DMS79 (cell line): ENCODE data around the gene ADD1.
A peak's percentile ranks its signal among the peaks of the same experiment; 100 is the strongest.

Source experiments
- DNase-seq: peaks from one replicate; lab custom pipeline; 2025; lab: John Stamatoyannopoulos, UW

ADD1 gene

GRCh38 chr4:2835978-2836377 lies 7.7 kb upstream of the ADD1 start:
- no peak for DNase-seq

GRCh38 chr4:2836391-2836859 lies 7.2 kb upstream of the ADD1 start:
- no peak for DNase-seq

GRCh38 chr4:2837110-2837903 lies 6.3 kb upstream of the ADD1 start:
- DNase-seq = no peak

- DNase-seq = no peak
Observed at GRCh38 chr4:2837904-2838496, 5.6 kb upstream of the ADD1 start.

- DNase-seq = no peak
Observed at GRCh38 chr4:2839060-2839459, 4.6 kb upstream of the ADD1 start.

GRCh38 chr4:2842687-2843262 lies 869 bp upstream of the ADD1 start:
- DNase-seq = no peak

GRCh38 chr4:2843941-2844584 lies 419 bp downstream of the ADD1 start:
- DNase-seq = no peak

GRCh38 chr4:2846172-2846571 lies 2.5 kb downstream of the ADD1 start:
- no peak for DNase-seq

GRCh38 chr4:2847302-2847871 lies 3.7 kb downstream of the ADD1 start:
- no peak for DNase-seq

- no peak for DNase-seq
Observed at GRCh38 chr4:2848449-2848848, 4.8 kb downstream of the ADD1 start.

GRCh38 chr4:2849267-2850152 lies 5.9 kb downstream of the ADD1 start:
- peak; percentile 12 for DNase-seq

- no peak for DNase-seq
Observed at GRCh38 chr4:2850966-2851798, 7.5 kb downstream of the ADD1 start.

- DNase-seq = no peak
Observed at GRCh38 chr4:2852481-2852921, 8.9 kb downstream of the ADD1 start.

GRCh38 chr4:2855584-2855983 lies 11.9 kb downstream of the ADD1 start:
- DNase-seq = no peak

- DNase-seq = no peak
Observed at GRCh38 chr4:2856266-2856665, 12.6 kb downstream of the ADD1 start.

- no peak for DNase-seq
Observed at GRCh38 chr4:2857349-2857927, 13.8 kb downstream of the ADD1 start.

- no peak for DNase-seq
Observed at GRCh38 chr4:2858451-2859217, 15.0 kb downstream of the ADD1 start.

GRCh38 chr4:2859514-2859913 lies 15.9 kb downstream of the ADD1 start:
- no peak for DNase-seq
